HG03196 (cell line): ENCODE measurements around the gene CKAP5.
"Not testable (repeated sequence)": the region's sequence is repeated elsewhere in the genome, so short reads cannot be mapped to it uniquely, and the experiment has no call there.

ENCODE experiments used
- ATAC-seq: cut with Tn5 transposase; IDR thresholded peaks from one replicate; pipeline ENCODE4 v1.9.1; 2021; ENCODE audit not compliant: unreplicated experiment

Gene CKAP5

GRCh38 chr11:46855863-46856262, 9.8 kb upstream of the CKAP5 start:
- ATAC-seq: no peak

GRCh38 chr11:46855167-46855566, 9.1 kb upstream of the CKAP5 start:
- no peak for ATAC-seq

- ATAC-seq: no peak
Observed at GRCh38 chr11:46850829-46851380, 4.8 kb upstream of the CKAP5 start.

GRCh38 chr11:46849631-46850030, 3.6 kb upstream of the CKAP5 start:
- no peak for ATAC-seq

- ATAC-seq: no peak
Observed at GRCh38 chr11:46846510-46846830, 390 bp upstream of the CKAP5 start.

GRCh38 chr11:46845440-46845739, 690 bp downstream of the CKAP5 start:
- ATAC-seq: no peak

- no peak for ATAC-seq
Observed at GRCh38 chr11:46840116-46840515, 6.0 kb downstream of the CKAP5 start.

- ATAC-seq: no peak
Observed at GRCh38 chr11:46838501-46838900, 7.6 kb downstream of the CKAP5 start.

GRCh38 chr11:46837860-46838259, 8.2 kb downstream of the CKAP5 start:
- ATAC-seq: no peak

- no peak for ATAC-seq
Observed at GRCh38 chr11:46836870-46837269, 9.2 kb downstream of the CKAP5 start.

GRCh38 chr11:46836431-46836830, 9.6 kb downstream of the CKAP5 start:
- no peak for ATAC-seq

- no peak for ATAC-seq
Observed at GRCh38 chr11:46835897-46836296, 10.2 kb downstream of the CKAP5 start.

GRCh38 chr11:46834821-46835220, 11.3 kb downstream of the CKAP5 start:
- ATAC-seq: no peak

- no peak for ATAC-seq
Observed at GRCh38 chr11:46832511-46833214, 13.4 kb downstream of the CKAP5 start.

- no peak for ATAC-seq
Observed at GRCh38 chr11:46827995-46828394, 18.1 kb downstream of the CKAP5 start.

- peak; percentile 98 for ATAC-seq
Observed at GRCh38 chr11:46826310-46827044, 19.6 kb downstream of the CKAP5 start.

GRCh38 chr11:46808799-46809431, 37.2 kb downstream of the CKAP5 start:
- ATAC-seq: no peak

- ATAC-seq: no peak
Observed at GRCh38 chr11:46801694-46802470, 44.2 kb downstream of the CKAP5 start.

- no peak for ATAC-seq
Observed at GRCh38 chr11:46800177-46800576, 45.9 kb downstream of the CKAP5 start.

GRCh38 chr11:46799725-46800124, 46.4 kb downstream of the CKAP5 start:
- not testable (repeated sequence) for ATAC-seq

GRCh38 chr11:46778416-46778815, 67.7 kb downstream of the CKAP5 start:
- ATAC-seq: no peak
